ENCODE results near the gene AIG1. TPM values are rescaled to one million over a fixed set of nuclear protein-coding genes. Genes with fewer than 3 reads are reported as not detected.

AIG1 gene
- total RNA-seq, 1 donor from 2014 or later: 17.5 TPM

GRCh38 chr6:143206550-143206949 is 145.9 kb downstream of the AIG1 start:
- Mint-ChIP-seq H3K4me1 (ENCODE audit: unreplicated experiment) (no peaks in the 10 kb centered on the region), H3K36me3 (ENCODE audit: low read depth, unreplicated experiment) (no peaks in the 10 kb centered on the region), H3K27ac (ENCODE audit: unreplicated experiment) (no peak overlapping the region)

GRCh38 chr6:143210420-143210819 is 149.7 kb downstream of the AIG1 start:
- no peak for TF ChIP-seq CTCF (IDR thresholded peaks at IDR 0.05; ENCODE audit: unreplicated experiment)
- H3K9me3 Mint-ChIP-seq (ENCODE audit: unreplicated experiment): no peaks in the 10 kb centered on the region
- H3K27ac Mint-ChIP-seq (ENCODE audit: unreplicated experiment): no peak overlapping the region

More at GRCh38 chr6:143206550-143206949, 145.9 kb downstream of the AIG1 start:
- Mint-ChIP-seq H3K27me3 (ENCODE audit: unreplicated experiment) (no peaks in the 10 kb centered on the region), H3K4me3 (ENCODE audit: unreplicated experiment) (no peak overlapping the region), H3K9me3 (ENCODE audit: unreplicated experiment) (no peaks in the 10 kb centered on the region)
- no peak for DNase-seq (ENCODE audit: low spot score)
- no peak for TF ChIP-seq CTCF (IDR thresholded peaks at IDR 0.05; ENCODE audit: unreplicated experiment)

GRCh38 chr6:143213859-143214376 is 153.2 kb downstream of the AIG1 start:
- no peaks in the 10 kb centered on the region for H3K27me3 Mint-ChIP-seq (ENCODE audit: unreplicated experiment)
- H3K4me1 Mint-ChIP-seq (ENCODE audit: unreplicated experiment): peaks cover 6% of the 10 kb centered on the region
- no peak overlapping the region for H3K4me3 Mint-ChIP-seq (ENCODE audit: unreplicated experiment)
- DNase-seq (ENCODE audit: low spot score): no peak
- H3K36me3 Mint-ChIP-seq (ENCODE audit: low read depth, unreplicated experiment): no peaks in the 10 kb centered on the region
- no peak for TF ChIP-seq CTCF (IDR thresholded peaks at IDR 0.05; ENCODE audit: unreplicated experiment)
- H3K27ac Mint-ChIP-seq (ENCODE audit: unreplicated experiment): no peak overlapping the region
- no peaks in the 10 kb centered on the region for H3K9me3 Mint-ChIP-seq (ENCODE audit: unreplicated experiment)

More at GRCh38 chr6:143210420-143210819, 149.7 kb downstream of the AIG1 start:
- no peak for DNase-seq (ENCODE audit: low spot score)
- Mint-ChIP-seq H3K4me1 (ENCODE audit: unreplicated experiment) (peaks cover 6% of the 10 kb centered on the region), H3K4me3 (ENCODE audit: unreplicated experiment) (no peak overlapping the region), H3K27me3 (ENCODE audit: unreplicated experiment) (no peaks in the 10 kb centered on the region), H3K36me3 (ENCODE audit: low read depth, unreplicated experiment) (no peaks in the 10 kb centered on the region)

GRCh38 chr6:143215363-143215762 is 154.7 kb downstream of the AIG1 start:
- H3K9me3 Mint-ChIP-seq (ENCODE audit: unreplicated experiment): no peaks in the 10 kb centered on the region
- DNase-seq (ENCODE audit: low spot score): no peak
- H3K27me3 Mint-ChIP-seq (ENCODE audit: unreplicated experiment): no peaks in the 10 kb centered on the region
- peaks cover 6% of the 10 kb centered on the region for H3K4me1 Mint-ChIP-seq (ENCODE audit: unreplicated experiment)
- no peak for TF ChIP-seq CTCF (IDR thresholded peaks at IDR 0.05; ENCODE audit: unreplicated experiment)
- no peak overlapping the region for H3K4me3 Mint-ChIP-seq (ENCODE audit: unreplicated experiment)
- H3K36me3 Mint-ChIP-seq (ENCODE audit: low read depth, unreplicated experiment): no peaks in the 10 kb centered on the region
- no peak overlapping the region for H3K27ac Mint-ChIP-seq (ENCODE audit: unreplicated experiment)

GRCh38 chr6:143215771-143216170 is 155.1 kb downstream of the AIG1 start:
- Mint-ChIP-seq H3K27me3 (ENCODE audit: unreplicated experiment) (no peaks in the 10 kb centered on the region), H3K27ac (ENCODE audit: unreplicated experiment) (no peak overlapping the region), H3K4me3 (ENCODE audit: unreplicated experiment) (no peak overlapping the region), H3K36me3 (ENCODE audit: low read depth, unreplicated experiment) (no peaks in the 10 kb centered on the region), H3K9me3 (ENCODE audit: unreplicated experiment) (no peaks in the 10 kb centered on the region), H3K4me1 (ENCODE audit: unreplicated experiment) (peaks cover 6% of the 10 kb centered on the region)
- no peak for TF ChIP-seq CTCF (IDR thresholded peaks at IDR 0.05; ENCODE audit: unreplicated experiment)
- no peak for DNase-seq (ENCODE audit: low spot score)

All from endothelial cell (in vitro differentiated cells).